GM10248 (cell line): ENCODE measurements around the gene PRR22.

Experiments
- CTCF ChIA-PET: fragments of 300-600 bp; sonication (Branson Sonifier 250); formaldehyde crosslinking; extraction: SDS; loops from one replicate; lab custom pipeline; 2021; ENCODE audit warnings: antibody characterized with exemption; lab: Yijun Ruan, JAX
- POLR2A ChIA-PET: fragments of 350-650 bp; sonication (Branson Sonifier 250); formaldehyde crosslinking; extraction: SDS; loops from one replicate; lab custom pipeline; 2020; ENCODE audit warnings: antibody characterized with exemption; lab: Yijun Ruan, JAX
- DNase-seq: peaks from one replicate; pipeline ENCODE4 v3.0.0; 2012; ENCODE audit errors: extremely low spot score
- CTCF ChIP-seq: IDR thresholded peaks from 2 replicates; pipeline ENCODE4 v1.5.1; 2012; ENCODE audit warnings: mild to moderate bottlenecking, low read depth; ENCODE audit errors: extremely low read depth, missing control alignments, control extremely low read depth

PRR22 gene

GRCh38 chr19:5828661-5829566 is 44.4 kb upstream of the PRR22 start:
- TF ChIP-seq CTCF = no peak
- DNase-seq = peak; percentile 66
- CTCF ChIA-PET = interaction anchor here (1.3 to 8.3 kb wide), 7 partner anchors 10 to 194 kb away, joined by 3 to 70 read pairs (median 5); partner anchors contain the start of genes NDUFA11 and NRTN
- POLR2A ChIA-PET = interaction anchor here (0.5 to 2.6 kb wide), 15 partner anchors 10 to 974 kb away, joined by 3 to 21 read pairs (median 4); partner anchors contain the start of genes DUS3L, FUT6, NDUFA11 and NRTN

- DNase-seq = peak; percentile 98
- no peak for TF ChIP-seq CTCF
- POLR2A ChIA-PET = interaction anchor here (0.5 to 2.6 kb wide), 19 partner anchors 11 to 1037 kb away, joined by 3 to 21 read pairs (median 4); partner anchors contain the start of genes DUS3L, FEM1A, FUT6 and NDUFA11
- CTCF ChIA-PET = interaction anchor here (1.3 to 8.3 kb wide), 7 partner anchors 10 to 195 kb away, joined by 3 to 70 read pairs (median 5); partner anchors contain the start of genes NDUFA11 and NRTN
These were observed 43.5 kb upstream of the PRR22 start for GRCh38 chr19:5827891-5828660.

- CTCF ChIA-PET = interaction anchor here (1.4 to 8.3 kb wide), 6 partner anchors 11 to 195 kb away, joined by 3 to 70 read pairs (median 4); partner anchors contain the start of genes NDUFA11 and NRTN
- POLR2A ChIA-PET = interaction anchor here (0.5 to 2.6 kb wide), 15 partner anchors 12 to 1036 kb away, joined by 3 to 21 read pairs (median 3); partner anchors contain the start of genes FEM1A, FUT6, NDUFA11 and NRTN
- DNase-seq = no peak
- no peak for TF ChIP-seq CTCF
These were observed 42.9 kb upstream of the PRR22 start for GRCh38 chr19:5827342-5827890.

- POLR2A ChIA-PET = interaction anchor here (2.6 kb wide), 1 partner anchor 77 kb away, joined by 21 read pairs; the partner anchor contains the start of genes NDUFA11 and VMAC
- peak; percentile 45 for DNase-seq
- TF ChIP-seq CTCF = no peak
- CTCF ChIA-PET = interaction anchor here (8.3 kb wide), 1 partner anchor 23 kb away, joined by 70 read pairs; the partner anchor contains the start of gene NRTN
These were observed 42.2 kb upstream of the PRR22 start for GRCh38 chr19:5826531-5827341.

GRCh38 chr19:5825178-5825577 is 40.6 kb upstream of the PRR22 start:
- ChIA-PET CTCF (interaction anchor here (0.9 to 8.3 kb wide), 3 partner anchors 19 to 30 kb away, joined by 3 to 70 read pairs (median 5); partner anchors contain the start of gene NRTN), POLR2A (no interaction called here)
- no peak for DNase-seq
- no peak for TF ChIP-seq CTCF
